GM19395 (cell line): Measurements from ENCODE around the gene FSIP1.

Experiments
- ATAC-seq: cut with Tn5 transposase; IDR thresholded peaks from one replicate; pipeline ENCODE4 v1.9.1; 2021; ENCODE audit warnings: mild to moderate bottlenecking, moderate library complexity; ENCODE audit not compliant: unreplicated experiment

FSIP1 gene

DNA sequence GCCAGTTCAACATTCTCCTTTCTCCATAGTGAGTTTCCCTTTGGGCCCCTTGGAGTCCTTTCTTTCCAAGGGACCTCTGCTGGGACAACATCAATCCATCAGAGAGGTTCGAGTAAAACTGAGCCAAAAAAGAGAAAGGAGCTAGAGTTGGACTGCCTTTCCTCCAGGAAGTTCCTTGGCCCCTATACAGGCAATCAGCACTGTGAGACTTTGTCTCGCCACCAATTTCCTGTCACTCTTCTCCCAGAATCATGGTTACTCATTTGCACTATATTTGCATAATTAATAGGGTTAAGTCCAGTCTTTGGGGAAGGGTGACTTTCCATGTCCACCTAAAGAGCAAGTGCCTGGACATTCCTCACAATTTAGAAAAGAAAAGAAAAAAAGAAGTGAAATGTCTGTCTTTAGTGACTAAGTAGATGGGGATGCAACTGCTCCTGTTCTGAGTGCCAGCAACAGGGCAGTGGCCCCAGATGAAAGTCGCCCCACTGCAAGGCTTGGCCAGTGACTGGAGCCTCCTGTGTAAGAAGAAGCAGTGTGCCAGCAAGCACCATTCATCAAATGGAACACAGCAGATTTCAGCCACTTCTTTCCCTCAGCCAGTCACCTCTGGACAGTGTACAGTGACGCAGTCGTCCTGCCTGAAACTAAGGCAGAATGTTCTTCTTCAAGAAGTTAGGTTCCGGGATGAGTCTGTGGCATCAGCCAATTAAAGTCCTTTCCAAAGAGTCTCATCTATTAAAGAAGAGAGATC lies 91.6 kb downstream of the FSIP1 start:
- no peak for ATAC-seq

DNA sequence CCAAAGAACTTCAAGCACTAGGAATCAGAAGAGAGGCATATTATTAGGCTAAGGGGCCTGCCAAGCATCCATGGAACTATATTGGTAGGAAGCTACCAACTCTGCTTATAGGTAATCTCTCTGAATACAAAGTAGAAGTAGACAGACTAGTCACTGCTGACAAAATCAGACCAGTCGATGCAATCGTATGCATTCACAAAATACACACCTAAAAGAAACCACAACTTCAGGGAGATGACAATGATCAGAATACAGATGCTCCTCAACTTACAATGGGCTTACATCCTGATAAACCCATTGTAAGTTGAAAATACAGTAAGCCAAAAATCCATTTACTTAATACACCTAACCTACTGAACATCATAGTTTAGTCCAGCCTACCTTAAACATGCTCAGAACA lies 94.7 kb downstream of the FSIP1 start:
- ATAC-seq, result no peak

DNA sequence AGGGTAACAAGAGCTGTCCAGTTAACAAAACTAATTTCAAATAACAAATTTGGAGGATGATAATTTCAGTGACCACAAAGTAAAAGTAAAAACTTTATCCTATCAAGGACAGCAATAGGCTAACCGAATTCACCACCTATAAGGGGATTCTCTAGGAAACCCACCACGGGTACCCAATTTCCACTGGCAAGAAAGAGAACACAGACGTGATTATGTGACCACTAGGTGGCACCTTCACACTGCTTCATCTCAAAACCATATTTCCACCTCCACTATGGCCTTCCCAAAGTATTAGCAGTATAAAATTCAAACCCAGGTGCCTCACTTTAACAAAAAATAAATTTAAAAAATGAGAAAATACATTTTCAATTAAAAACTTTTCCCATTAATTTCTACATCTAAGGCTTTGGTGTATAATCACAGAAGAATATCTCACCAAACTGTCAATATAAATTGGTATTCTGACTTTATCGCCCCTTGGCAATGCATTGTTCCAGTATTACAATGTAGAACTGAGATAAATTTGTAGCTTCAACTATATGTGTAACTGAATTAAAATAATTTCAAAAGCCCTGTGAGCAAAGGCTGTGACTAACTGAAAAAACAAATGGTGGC lies 96.5 kb downstream of the FSIP1 start:
- ATAC-seq, result no peak

DNA sequence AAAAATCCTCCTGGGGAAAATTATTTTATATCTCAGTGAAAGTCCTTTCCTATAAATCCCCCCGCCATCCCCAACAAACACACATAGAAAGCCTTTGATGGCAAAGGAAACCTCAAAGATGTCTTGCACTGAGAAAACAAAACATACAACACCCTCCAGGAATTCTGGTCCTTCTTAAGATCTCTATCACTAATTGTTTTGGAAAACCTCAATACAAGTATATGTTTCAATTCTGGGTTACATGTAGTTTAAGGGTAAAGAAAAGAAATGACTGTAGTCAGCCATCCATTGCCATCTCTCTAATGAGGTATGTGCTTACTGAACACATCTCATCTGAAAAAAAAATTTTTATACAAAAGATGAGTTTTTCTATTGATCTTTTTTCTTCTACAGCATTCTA lies 97.3 kb downstream of the FSIP1 start:
- no peak for ATAC-seq

DNA sequence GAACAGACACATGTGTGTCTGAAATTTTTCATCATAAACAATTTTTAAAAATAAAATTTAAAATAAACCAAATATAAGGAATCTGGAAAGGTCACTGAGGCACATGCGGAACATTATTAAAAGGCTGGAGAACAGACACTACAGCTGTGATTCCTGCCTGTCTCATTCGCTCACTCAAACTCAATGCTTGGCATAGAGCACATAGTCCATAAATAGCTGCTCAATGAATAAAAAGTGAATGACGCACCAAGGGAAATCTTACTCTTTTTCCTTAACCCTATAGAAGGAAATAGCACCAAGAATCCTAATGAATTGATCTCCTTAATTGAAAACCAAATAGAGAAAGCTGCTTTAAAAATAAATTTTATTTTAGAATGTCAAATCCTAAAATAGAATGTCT lies 98.4 kb downstream of the FSIP1 start:
- no peak for ATAC-seq

DNA sequence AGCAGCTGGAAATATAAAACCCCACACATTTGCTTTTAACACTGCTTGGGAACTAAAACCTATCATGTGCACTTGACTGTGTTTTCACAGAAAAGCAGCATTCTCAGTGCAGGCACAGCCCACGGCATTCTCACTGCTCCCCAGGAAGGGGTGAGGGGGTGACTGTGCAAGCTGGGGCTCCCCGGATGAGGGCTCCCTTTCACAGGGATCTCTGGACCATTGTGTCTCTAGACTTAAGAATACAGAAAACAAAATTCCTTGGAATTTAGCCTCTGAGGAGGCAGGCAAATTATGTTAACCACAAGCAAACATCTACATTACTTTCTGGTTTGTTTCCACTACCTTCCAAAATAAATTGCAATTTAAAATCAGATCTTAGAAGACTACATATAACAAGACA lies 100.3 kb downstream of the FSIP1 start:
- no peak for ATAC-seq

DNA sequence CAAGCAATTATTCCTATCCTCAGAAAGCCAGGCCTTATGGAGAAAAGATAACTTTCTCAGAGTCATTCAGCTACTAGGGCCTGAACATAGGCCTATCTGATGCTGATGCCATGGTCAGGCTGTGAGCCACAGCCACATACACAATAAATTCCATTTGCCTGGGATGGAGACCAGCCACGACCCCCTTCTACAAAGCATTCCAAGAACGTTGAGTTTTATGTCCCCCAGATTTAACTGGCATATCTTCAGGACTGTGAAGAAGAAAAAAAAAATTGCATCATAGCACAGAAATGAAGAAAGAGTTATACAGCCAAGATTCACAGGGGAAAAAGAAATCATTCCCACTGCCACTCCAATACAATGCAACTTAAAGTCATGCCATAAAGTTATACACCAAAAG lies 101.8 kb downstream of the FSIP1 start:
- ATAC-seq, result no peak

DNA sequence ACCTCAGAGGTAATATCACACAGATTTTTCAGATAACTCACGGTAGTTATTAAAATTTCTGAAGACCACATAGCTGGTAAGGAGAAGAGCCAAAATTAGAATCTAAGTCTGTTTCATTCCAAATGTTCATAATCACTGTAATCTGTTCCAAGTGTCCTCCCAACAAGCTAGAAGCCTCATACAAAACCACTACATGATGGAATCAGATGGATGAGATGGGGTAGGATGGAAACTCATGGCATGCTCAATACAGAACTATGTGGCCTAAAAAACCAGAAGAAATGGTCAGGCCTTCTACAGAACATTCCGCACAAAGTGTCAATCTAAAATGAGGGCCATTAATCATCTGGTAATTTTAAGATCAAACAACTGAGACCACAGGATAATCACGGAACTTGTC lies 110.0 kb downstream of the FSIP1 start:
- no peak for ATAC-seq

DNA sequence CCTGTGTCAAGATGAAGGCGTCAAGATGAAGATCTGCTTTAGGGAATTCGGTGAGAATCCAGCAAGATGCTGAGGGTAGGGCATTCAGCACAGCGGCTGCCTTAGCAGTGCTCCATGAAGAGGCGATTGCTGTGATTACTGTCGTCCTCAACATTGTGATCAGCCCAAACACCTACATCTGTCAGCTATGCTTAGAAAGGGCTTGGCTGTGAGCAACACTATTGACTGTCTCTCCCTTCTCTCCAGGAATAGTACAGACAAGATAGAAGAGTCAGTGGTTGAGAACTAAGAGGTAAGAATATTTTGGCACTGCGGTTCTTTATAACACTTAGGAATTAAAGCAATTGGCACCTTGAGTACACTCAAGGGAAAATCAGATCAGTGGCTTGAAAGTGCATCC lies 110.5 kb downstream of the FSIP1 start:
- no peak for ATAC-seq

DNA sequence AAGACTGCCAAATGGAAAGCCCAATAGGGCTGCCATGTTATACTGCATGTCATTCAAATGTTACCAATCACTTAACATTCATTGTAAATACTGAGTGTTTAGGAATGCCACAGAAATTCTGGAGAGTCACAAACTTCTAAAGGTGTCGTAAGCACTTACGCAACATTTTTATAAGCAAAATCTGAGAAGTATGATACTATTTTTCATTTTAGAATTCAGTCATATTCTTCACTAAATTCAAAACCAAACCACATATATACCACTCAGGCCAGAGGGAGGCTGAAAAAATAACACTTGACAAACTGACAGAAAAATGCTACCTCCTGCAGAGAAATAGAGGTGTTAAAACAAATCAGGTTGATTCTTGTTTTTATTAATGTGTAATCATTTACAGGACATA lies 112.0 kb downstream of the FSIP1 start:
- no peak for ATAC-seq

DNA sequence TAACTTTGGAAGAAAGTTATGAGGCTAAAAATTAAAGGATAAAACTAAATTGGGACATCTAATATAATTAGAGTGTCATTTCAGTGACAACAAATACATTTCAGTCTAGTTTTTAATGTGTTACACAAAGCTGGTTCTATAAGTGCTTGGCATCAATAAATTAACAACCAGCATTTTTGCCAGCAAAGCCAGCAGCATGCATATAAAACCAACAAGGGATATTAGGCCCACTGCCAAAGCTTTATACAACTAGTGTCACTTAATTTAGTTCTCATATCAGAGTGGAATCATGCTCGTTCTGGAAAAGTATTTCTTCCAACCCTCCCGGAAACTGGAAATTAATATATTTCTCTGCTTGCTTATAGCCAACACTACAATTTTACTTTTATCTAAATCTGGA lies 113.0 kb downstream of the FSIP1 start:
- ATAC-seq, result no peak

DNA sequence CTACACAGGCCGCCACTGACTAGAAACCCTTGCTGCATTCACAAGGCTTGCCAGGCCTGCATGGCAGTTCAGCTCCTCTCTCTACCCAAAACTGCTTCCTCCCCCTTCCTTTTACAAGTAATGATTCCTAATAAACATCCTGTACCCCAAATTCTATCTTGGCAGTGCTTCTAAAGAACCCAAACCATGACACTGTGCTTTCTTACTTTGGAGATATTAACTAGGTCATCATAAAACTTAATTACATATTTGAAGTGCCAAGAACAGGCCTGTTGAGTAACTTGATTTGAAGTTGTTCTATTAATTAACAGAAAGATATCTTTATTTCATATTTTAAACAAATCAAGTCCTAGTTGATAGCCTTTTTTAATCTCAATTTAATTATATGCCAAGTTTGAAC lies 113.4 kb downstream of the FSIP1 start:
- no peak for ATAC-seq

DNA sequence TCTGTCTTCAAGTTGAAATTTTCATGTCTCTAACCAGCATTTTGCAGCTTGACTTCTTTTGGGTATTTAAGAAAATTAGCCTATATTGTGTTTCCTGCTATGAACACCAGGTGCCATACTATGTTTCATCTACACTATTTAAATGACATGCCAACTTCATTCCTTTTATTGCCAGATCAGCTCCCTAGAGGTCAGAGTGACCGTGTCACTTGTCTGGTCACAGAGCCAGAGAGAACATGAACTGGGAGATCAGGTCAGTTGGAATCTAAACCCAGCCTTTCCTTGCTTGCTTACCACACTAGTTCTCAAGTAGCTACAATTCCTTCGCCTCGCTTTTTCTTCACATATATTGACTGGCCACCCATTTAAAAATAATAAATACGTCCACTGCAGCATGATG lies 114.2 kb downstream of the FSIP1 start:
- no peak for ATAC-seq

DNA sequence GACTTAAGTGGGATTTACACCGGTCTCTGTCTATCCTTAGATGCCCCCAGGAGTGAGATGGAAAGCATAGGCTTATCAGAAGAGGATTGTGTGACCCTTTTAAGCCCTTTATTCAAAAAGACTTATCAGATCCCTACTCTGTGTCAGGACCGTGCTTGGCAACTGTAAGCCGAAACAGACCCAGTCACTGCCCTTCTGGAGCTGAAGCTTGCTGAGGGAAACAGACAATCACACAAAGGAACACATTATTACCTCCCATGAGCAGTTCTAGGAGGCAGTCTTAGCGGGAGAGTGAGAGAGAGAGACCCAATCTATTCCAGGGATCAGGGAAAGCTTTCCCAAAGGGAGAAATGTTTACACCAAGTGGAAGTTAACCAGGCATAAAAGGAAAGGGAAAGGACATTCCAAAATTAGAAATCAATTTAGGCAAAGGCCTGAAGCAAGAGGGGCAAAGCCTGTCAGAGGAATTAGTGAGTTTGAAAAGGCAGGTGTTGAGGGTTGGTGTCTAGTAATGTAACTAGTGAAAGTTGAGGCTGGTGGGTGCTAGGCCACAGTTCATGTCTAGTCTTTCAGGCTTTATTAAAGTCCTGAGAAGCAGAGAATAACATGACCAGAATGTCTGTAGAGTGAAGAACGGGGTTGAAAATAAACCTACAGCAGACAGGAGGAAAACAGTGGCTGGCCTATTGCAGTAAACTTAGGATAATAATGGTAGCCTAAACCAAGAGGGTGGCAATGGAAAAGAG lies 115.1 kb downstream of the FSIP1 start:
- no peak for ATAC-seq

DNA sequence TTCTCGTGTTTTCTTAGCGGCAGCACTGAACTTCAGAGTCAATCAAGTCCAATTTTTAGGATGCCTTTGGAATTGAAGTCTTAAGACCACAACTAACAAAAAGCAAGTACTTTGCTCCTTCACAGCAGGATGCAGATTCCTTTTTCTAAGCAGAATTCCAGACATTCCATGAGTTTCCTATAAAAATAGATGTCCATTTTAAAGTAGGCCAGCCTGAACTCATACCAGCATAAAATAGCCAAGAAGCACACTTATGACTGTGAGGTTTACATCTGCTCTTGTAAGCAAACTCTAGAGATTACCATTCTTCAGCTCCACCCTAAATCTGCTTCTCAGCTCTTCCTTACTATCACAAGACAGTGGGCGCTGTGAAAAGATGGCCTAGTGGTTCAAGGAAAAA lies 116.0 kb downstream of the FSIP1 start:
- no peak for ATAC-seq

DNA sequence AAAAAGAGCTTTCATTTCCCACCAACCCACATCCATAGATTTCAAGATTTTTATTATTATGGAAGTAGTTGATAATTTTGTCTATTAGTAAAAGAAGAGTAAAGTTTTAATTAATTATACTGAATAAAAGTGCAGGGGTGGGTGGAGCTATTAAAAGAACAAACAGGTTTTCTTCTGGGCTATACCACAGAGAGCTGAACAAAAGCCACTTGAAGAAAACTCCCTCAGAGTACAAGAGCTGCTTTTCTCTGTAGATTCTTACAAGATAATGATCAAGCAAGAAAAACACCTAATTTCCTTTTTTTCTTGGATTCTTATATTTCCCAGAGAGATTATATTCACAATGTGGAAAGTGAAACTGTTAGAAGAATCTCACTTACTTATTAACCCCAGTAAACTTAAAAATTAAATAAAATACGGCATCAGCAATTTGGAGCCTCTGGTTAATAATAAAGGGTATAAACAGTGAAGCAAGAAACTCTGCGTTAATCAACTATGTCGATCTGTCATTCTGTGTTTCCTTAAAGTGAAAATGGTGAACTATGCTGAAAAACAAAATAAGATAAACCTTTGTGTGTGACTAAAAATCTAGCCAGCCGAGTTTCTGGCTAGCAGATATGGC lies 116.9 kb downstream of the FSIP1 start:
- no peak for ATAC-seq

DNA sequence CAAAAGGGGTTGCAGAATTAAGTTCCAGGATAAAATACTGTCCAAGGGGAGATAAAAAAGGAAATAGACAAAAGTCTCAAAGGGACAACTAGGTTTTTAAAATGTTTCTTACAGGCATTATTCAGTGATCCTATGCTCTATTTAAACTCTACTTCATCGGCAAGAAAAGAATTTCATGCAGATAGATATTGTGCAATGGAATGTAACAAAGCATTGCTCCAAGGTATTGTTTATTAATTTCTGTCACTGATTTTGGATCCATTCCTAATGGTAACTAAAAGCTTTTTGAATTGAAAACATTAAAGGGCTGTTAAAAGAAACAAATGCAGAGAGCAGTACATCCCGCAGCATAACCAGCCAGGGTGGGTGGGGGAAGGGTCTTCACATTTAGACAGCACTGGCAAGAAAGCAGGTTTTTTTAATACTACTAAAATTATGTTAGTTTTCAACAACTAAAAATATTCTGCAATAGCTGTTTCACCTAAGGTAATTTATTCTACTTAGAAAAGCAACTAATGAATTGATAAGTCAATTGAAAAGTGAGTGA lies 118.9 kb downstream of the FSIP1 start:
- ATAC-seq, result no peak

DNA sequence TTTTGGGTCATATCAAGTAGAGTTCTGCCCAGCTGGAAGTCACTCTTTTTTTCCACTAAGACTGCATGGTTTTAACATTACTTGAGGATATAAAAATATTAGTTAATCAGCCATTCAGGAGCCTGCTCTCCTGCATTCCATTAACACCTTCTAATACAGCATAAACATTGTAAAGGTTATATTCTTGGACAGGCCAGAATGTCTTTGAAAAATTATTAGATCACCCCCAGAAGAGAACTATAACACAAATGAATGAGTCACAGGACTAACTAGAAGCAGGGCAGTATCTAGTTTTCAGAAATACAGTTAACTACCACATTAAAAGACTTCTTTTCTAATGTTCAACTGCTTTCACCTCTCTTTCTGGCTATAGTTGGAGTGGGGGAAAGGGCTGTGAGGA lies 120.9 kb downstream of the FSIP1 start:
- no peak for ATAC-seq

DNA sequence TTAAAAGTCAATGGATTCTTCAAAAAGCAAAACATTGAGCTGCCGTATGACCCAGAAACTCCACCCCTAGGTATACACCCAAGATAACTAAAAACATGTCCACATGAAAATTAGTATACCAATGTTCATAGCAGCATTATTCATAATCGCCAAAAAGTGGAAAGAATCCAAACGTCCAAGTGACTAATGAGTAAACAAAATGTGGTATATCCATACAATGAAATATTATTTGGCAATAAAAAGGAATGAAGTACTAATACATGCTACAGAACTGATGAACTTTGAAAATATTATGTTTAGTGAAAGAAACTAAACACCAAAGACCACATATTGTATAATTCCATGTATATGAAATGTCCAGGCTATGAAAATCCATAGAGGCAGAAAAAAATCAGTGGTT lies 123.9 kb downstream of the FSIP1 start:
- no peak for ATAC-seq

DNA sequence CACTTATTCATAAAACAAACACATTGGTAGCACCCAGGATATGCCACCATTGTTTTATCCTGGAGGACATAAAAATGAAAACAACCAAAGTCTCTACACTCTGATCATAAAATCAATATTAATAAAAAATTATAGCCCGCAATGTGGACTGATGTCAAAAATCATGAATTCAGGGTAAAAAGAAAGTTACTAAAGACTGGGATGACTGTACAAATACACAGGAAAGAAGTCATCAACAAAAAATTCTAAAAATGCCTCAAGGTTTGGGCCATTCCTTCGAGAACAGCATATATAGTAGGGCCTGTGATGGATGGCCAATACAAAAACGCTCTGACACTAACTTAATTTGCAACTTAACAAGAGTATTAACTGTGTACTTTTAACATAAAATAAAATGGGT lies 125.0 kb downstream of the FSIP1 start:
- ATAC-seq, result no peak

DNA sequence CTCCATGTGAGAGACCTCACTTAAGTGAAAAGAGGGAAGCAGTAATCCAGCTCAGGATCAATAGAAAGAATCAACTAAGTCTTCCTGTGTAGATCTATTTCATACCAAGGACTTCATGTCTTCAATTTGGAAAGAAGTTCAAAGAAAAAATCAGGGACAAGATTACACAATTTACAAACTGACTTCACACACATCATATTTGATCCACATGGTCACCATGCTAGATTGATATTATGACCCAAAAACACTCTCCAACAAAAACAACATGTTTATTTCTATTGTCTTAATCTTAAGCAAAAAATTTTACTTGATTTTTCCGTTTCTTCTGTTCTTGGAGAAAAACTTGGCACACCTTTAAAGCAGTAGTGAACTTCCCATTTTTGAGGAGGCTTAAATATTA lies 125.5 kb downstream of the FSIP1 start:
- ATAC-seq, result no peak

DNA sequence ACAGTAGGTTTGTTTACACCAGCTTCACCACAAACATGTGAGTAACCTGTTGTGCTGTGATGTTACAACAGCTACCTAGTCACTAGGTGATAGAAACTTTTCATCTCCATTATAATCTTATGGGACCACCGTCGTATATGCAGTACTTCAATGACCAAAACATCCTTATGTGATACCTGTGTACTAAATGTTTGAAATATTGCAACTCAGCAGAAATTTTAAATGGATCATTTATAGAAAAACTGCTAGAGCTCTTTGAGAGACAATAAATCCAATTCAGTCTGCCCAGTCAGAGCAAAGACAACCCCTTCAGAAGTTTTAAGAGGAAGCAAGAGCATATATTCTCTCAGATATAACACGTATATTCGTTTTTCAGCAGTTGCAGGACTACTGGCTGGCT lies 128.3 kb downstream of the FSIP1 start:
- no peak for ATAC-seq
